ENCODE measurements around the gene AMN.

The AMN gene

GRCh38 chr14:102958461-102958860, 36.0 kb downstream of the AMN start:
- H3K4me1 ChIP-seq (ENCODE audit: control insufficient read depth in 1 of 2, insufficient read depth in 1 of 2, low read depth in 1 of 2, low read length in 1 of 2): no peaks in the 10 kb centered on the region
- H3K36me3 ChIP-seq: no peaks in the 10 kb centered on the region
- no peak overlapping the region for H3K27ac ChIP-seq
- no peaks in the 10 kb centered on the region for H3K27me3 ChIP-seq
- TF ChIP-seq CTCF (IDR thresholded peaks at IDR 0.05): no peak
- no peaks in the 10 kb centered on the region for H3K9me3 ChIP-seq
- no peak overlapping the region for H3K4me3 ChIP-seq (ENCODE audit: low read depth in 1 of 2, low read length in 1 of 2)

GRCh38 chr14:102962111-102962627, 39.7 kb downstream of the AMN start:
- no peaks in the 10 kb centered on the region for H3K9me3 ChIP-seq
- H3K27me3 ChIP-seq: no peaks in the 10 kb centered on the region
- H3K27ac ChIP-seq: no peak overlapping the region
- no peak for TF ChIP-seq CTCF (IDR thresholded peaks at IDR 0.05)
- H3K36me3 ChIP-seq: no peaks in the 10 kb centered on the region
- no peaks in the 10 kb centered on the region for H3K4me1 ChIP-seq (ENCODE audit: control insufficient read depth in 1 of 2, insufficient read depth in 1 of 2, low read depth in 1 of 2, low read length in 1 of 2)
- H3K4me3 ChIP-seq (ENCODE audit: low read depth in 1 of 2, low read length in 1 of 2): no peak overlapping the region

GRCh38 chr14:102964152-102964730, 41.8 kb downstream of the AMN start:
- Histone ChIP-seq H3K36me3 (no peaks in the 10 kb centered on the region), H3K4me3 (ENCODE audit: low read depth in 1 of 2, low read length in 1 of 2) (no peak overlapping the region), H3K27ac (no peak overlapping the region), H3K9me3 (no peaks in the 10 kb centered on the region), H3K27me3 (no peaks in the 10 kb centered on the region), H3K4me1 (ENCODE audit: control insufficient read depth in 1 of 2, insufficient read depth in 1 of 2, low read depth in 1 of 2, low read length in 1 of 2) (no peaks in the 10 kb centered on the region)
- TF ChIP-seq CTCF (IDR thresholded peaks at IDR 0.05): no peak

- Histone ChIP-seq H3K27me3 (no peaks in the 10 kb centered on the region), H3K4me3 (ENCODE audit: low read depth in 1 of 2, low read length in 1 of 2) (no peak overlapping the region), H3K4me1 (ENCODE audit: control insufficient read depth in 1 of 2, insufficient read depth in 1 of 2, low read depth in 1 of 2, low read length in 1 of 2) (no peaks in the 10 kb centered on the region), H3K36me3 (no peaks in the 10 kb centered on the region), H3K27ac (no peak overlapping the region), H3K9me3 (no peaks in the 10 kb centered on the region)
- no peak for TF ChIP-seq CTCF (IDR thresholded peaks at IDR 0.05)
Measured at GRCh38 chr14:102965282-102965681, 42.8 kb downstream of the AMN start.

GRCh38 chr14:102965971-102966655, 43.6 kb downstream of the AMN start:
- H3K36me3 ChIP-seq: no peaks in the 10 kb centered on the region

More at GRCh38 chr14:102965971-102966655, 43.6 kb downstream of the AMN start:
- Histone ChIP-seq H3K9me3 (no peaks in the 10 kb centered on the region), H3K4me3 (ENCODE audit: low read depth in 1 of 2, low read length in 1 of 2) (no peak overlapping the region), H3K27ac (no peak overlapping the region), H3K4me1 (ENCODE audit: control insufficient read depth in 1 of 2, insufficient read depth in 1 of 2, low read depth in 1 of 2, low read length in 1 of 2) (no peaks in the 10 kb centered on the region), H3K27me3 (no peaks in the 10 kb centered on the region)
- TF ChIP-seq CTCF (IDR thresholded peaks at IDR 0.05): no peak
